ENCODE measurements around the gene TADA2A.

TADA2A gene

DNA sequence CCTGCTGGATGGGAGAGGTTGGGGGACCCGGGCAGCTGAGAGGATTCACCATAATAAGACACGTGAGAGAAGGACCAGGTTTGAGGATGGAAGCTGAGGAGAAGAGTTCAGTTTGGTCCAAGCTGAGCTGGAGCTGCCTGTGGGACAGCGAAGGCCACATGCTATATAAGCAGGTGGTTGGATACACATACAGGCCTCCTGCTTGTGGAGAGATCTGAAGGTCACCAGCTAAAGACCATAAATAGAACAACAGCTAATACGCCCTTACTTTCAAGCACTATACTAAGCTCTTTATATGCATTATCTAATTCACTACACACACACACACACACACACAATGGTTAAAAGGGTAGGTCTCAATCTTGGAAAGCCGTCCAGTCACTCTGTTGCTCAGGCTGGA is 115.1 kb downstream of the TADA2A start:
- DNase-seq (ENCODE audit: low read depth), result no peak

DNA sequence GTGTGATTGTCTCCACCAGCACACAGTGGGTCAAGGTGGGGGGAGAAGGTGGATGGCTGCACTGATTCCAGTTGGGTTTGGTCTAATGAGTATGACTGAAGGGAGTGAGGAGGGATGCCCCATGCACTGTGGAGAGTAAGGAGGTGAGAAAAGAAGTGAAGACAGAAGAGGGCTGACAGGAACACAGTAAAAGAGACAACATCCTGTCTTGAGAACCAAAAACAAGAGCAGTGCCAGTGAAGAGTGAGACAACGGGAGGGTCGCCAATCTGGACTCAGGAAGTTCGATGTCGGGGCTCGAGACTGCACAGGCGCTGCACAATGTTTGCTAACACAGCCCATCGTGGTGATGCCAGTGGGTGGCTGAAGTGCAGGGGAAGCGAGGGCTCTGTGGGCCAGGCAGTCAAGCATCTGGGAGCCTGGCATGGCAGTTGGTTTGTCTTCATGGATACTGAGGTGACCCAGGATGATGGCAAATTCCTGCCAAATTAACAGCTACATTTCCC is 117.1 kb downstream of the TADA2A start:
- DNase-seq (ENCODE audit: low read depth), result no peak

DNA sequence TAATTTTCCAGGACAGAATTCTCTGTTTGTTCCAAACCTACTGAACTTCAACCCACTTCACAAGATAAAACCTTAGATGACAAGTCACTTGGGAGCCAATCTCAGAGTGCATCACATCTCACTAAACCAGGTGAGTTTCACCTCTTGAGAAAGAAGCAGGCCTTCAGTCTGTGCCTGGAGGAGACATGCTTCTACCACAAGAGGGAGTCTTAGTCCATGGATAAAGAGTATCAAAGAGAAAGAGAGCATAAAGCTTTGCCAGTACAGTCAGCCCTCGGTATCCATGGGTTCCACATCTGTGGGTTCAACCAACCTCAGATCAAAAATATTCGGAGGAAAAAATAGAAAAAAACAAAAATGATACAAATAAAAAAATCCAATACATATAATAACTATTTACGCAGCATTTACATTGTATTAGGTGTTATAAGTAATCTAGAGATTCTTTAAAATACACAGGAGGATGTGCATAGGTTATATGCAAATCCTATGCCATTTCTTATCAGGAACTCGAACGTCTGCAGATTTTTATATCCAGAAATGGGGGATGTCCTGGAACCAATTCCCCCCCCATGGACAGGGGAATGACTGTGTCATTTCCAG is 120.7 kb downstream of the TADA2A start:
- no peak for DNase-seq (ENCODE audit: low read depth)

Data from T follicular helper cell (primary cell).